Measurements from ENCODE around the gene TRABD2B.

- TF ChIP-seq POLR2A (IDR thresholded peaks at IDR 0.05) (no peak), CTCF (IDR thresholded peaks at IDR 0.05) (no peak)
These were observed 70.7 kb downstream of the TRABD2B start for GRCh38 chr1:47926461-47926999.

Measured in lower leg skin (tissue), 3 donors.